ENCODE results near the gene CACNA2D1. TPM values are rescaled to one million over a fixed set of nuclear protein-coding genes. Genes with fewer than 3 reads are reported as not detected.

Gene CACNA2D1
- polyA plus RNA-seq, 2 of the 4 experiments (the other 2 are of a cell fraction) = 18.0 to 32.9 TPM

DNA sequence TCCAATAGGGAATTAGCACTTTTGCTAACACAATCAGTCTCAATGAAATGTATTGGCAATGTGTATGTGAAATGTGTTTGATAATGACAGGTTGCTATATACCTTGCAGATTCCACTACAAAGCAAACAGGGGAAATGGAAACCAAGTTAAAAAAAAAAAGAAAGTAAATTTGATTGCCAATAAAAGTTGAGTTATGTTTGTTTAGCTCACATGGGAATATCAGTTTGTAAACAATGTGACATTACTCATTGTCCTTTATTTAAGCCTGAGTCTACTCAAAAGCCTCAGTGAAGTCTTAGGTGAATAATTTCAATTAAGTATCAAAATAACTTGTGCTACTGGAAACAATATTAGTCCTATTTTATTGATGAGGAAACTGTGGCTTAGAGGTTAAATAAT, 285.2 kb downstream of the CACNA2D1 start:
- FAIRE-seq (peak; percentile 32), DNase-seq (ENCODE audit: low read depth in 1 of 2, low spot score in 1 of 2) (peak in 1 of 2 experiments; percentile 16), ATAC-seq (no peak)
- H3K4me1 ChIP-seq = peaks cover 44% of the 10 kb centered on the region
- TF ChIP-seq FOSL2 (IDR thresholded peaks at IDR 0.05) = no peak
- TF ChIP-seq FOSL2 (CRISPR knock-in tag; IDR thresholded peaks at IDR 0.05) = peak; percentile 21; the same call in 1 of the 2 replicates
- TF ChIP-seq HMGXB4 (CRISPR knock-in tag; IDR thresholded peaks at IDR 0.05; ENCODE audit: borderline replicate concordance) = no peak
- TF ChIP-seq GATA3 (IDR thresholded peaks at IDR 0.05; ENCODE audit: borderline replicate concordance) = peak; percentile 27; the same call in 1 of the 2 replicates
- TF ChIP-seq USF2 (IDR thresholded peaks at IDR 0.05) = no peak
- peak overlapping the region; percentile 29 for H3K4me2 ChIP-seq
- ChIA-PET CTCF (no interaction called here), POLR2A (no interaction called here)
- H3K9me3 ChIP-seq = no peaks in the 10 kb centered on the region
- H3K4me3 ChIP-seq = no peak overlapping the region
- H3K27ac ChIP-seq = no peak overlapping the region

DNA sequence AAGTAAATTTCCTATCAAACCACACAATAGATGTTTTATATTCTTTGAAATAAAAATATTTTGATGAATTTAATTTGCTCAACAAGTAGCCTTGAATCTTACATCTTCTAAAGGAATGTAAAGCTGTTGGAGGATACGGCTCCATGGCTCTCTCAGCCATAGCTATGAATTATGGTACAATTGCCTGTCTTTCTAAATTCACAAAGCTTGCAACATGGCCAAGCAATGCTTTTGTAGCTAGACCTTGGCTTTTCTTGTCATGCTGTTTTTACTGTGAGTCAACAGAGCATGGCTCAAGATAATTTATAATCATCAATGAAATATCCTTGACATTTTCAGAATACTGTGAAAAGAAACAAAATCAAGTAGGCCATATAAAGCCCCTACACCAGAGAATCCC, 286.7 kb downstream of the CACNA2D1 start:
- ChIA-PET POLR2A (no interaction called here), CTCF (no interaction called here)
- peaks cover 38% of the 10 kb centered on the region for H3K4me1 ChIP-seq
- no peak overlapping the region for H3K4me3 ChIP-seq
- no peak for FAIRE-seq
- WGBS (ENCODE audit: missing lambda C conversion rate) = 80% methylated on average over 1 of the region's 1 CpG
- H3K4me2 ChIP-seq = peak overlapping the region; percentile 48; the same call in 2 of the 3 replicates
- DNase-seq (ENCODE audit: low read depth in 1 of 2, low spot score in 1 of 2) = no peak
- no peak overlapping the region for H3K27ac ChIP-seq
- no peaks in the 10 kb centered on the region for H3K9me3 ChIP-seq
- TF ChIP-seq EP300 (IDR thresholded peaks at IDR 0.05) (no peak), GATA3 (IDR thresholded peaks at IDR 0.05; ENCODE audit: borderline replicate concordance) (no peak), FOSL2 (IDR thresholded peaks at IDR 0.05) (no peak), FOSL2 (CRISPR knock-in tag; IDR thresholded peaks at IDR 0.05) (no peak), MYC (IDR thresholded peaks at IDR 0.05; ENCODE audit: borderline replicate concordance, low read length) (no peak), HOXB5 (CRISPR knock-in tag; IDR thresholded peaks at IDR 0.05) (no peak), RCOR1 (IDR thresholded peaks at IDR 0.05; ENCODE audit: low read depth, low read length) (no peak)
- ATAC-seq = no peak

- DNase-seq (ENCODE audit: low read depth in 1 of 2, low spot score in 1 of 2) (peak in 1 of 2 experiments; percentile 23), FAIRE-seq (no peak), ATAC-seq (no peak)
- ChIA-PET CTCF (no interaction called here), POLR2A (no interaction called here)
- 27% methylated on average over 3 of the region's 3 CpGs for WGBS (ENCODE audit: missing lambda C conversion rate)
- H3K27ac ChIP-seq = no peak overlapping the region
- TF ChIP-seq, protein P1, sequence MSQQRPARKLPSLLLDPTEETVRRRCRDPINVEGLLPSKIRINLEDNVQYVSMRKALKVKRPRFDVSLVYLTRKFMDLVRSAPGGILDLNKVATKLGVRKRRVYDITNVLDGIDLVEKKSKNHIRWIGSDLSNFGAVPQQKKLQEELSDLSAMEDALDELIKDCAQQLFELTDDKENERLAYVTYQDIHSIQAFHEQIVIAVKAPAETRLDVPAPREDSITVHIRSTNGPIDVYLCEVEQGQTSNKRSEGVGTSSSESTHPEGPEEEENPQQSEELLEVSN (IDR thresholded peaks at IDR 0.05; ENCODE audit: borderline replicate concordance, low read depth) = no peak
- TF ChIP-seq ESRRA (IDR thresholded peaks at IDR 0.05; ENCODE audit: borderline replicate concordance, low read length) = no peak
- no peak for TF ChIP-seq HEYL (CRISPR knock-in tag; IDR thresholded peaks at IDR 0.05)
- no peak for TF ChIP-seq CBX8 (IDR thresholded peaks at IDR 0.05)
- TF ChIP-seq RFX5 (IDR thresholded peaks at IDR 0.05) = no peak
- no peak for TF ChIP-seq MYC (IDR thresholded peaks at IDR 0.05; ENCODE audit: borderline replicate concordance, low read length)
- no peak for TF ChIP-seq CEBPB (IDR thresholded peaks at IDR 0.05)
- TF ChIP-seq POLR2AphosphoS2 (conservative IDR thresholded peaks at IDR 0.05; ENCODE audit: low read length) = no peak
- TF ChIP-seq RCOR1 (IDR thresholded peaks at IDR 0.05; ENCODE audit: low read depth, low read length) = no peak
- TF ChIP-seq KDM5A (IDR thresholded peaks at IDR 0.05) = no peak
- no peak for TF ChIP-seq ZNF302 (CRISPR knock-in tag; IDR thresholded peaks at IDR 0.05)
- TF ChIP-seq BHLHE40 (IDR thresholded peaks at IDR 0.05; ENCODE audit: low read depth, low read length) = no peak
- TF ChIP-seq HOXA7 (CRISPR knock-in tag; IDR thresholded peaks at IDR 0.05) = no peak
- TF ChIP-seq KDM1A (IDR thresholded peaks at IDR 0.05; ENCODE audit: low read depth) = no peak
- no peak for TF ChIP-seq PHF8 (IDR thresholded peaks at IDR 0.05; ENCODE audit: borderline replicate concordance, low read depth)
- TF ChIP-seq, protein P2, sequence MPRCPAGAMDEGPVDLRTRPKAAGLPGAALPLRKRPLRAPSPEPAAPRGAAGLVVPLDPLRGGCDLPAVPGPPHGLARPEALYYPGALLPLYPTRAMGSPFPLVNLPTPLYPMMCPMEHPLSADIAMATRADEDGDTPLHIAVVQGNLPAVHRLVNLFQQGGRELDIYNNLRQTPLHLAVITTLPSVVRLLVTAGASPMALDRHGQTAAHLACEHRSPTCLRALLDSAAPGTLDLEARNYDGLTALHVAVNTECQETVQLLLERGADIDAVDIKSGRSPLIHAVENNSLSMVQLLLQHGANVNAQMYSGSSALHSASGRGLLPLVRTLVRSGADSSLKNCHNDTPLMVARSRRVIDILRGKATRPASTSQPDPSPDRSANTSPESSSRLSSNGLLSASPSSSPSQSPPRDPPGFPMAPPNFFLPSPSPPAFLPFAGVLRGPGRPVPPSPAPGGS (IDR thresholded peaks at IDR 0.05) = no peak
- no peak for TF ChIP-seq NFE2L2 (conservative IDR thresholded peaks at IDR 0.05; ENCODE audit: low read length)
- no peak for TF ChIP-seq MAZ (IDR thresholded peaks at IDR 0.05; ENCODE audit: borderline replicate concordance, low read depth, low read length)
- no peaks in the 10 kb centered on the region for H3K9me3 ChIP-seq
- H3K4me1 ChIP-seq = peaks cover 38% of the 10 kb centered on the region
- no peak overlapping the region for H3K4me3 ChIP-seq
- peak overlapping the region; percentile 48 for H3K4me2 ChIP-seq
These were observed 287.4 kb downstream of the CACNA2D1 start for GRCh38 chr7:82156168-82156567.
